ENCODE data around the gene RASGEF1B.
"Not testable (repeated sequence)": the region's sequence is repeated elsewhere in the genome, so short reads cannot be mapped to it uniquely, and the experiment has no call there.

The RASGEF1B gene

GRCh38 chr4:81421346-81422218 is 50.1 kb downstream of the RASGEF1B start:
- H3K27me3 ChIP-seq (ENCODE audit: control insufficient read depth, insufficient read depth, low read length): no peaks in the 10 kb centered on the region
- no peak overlapping the region for H3K4me3 ChIP-seq (ENCODE audit: low read length)
- peaks cover 4% of the 10 kb centered on the region for H3K4me1 ChIP-seq (ENCODE audit: control insufficient read depth, insufficient read depth, low read length)
- no peak for DNase-seq (ENCODE audit: low read depth, low spot score)
- H3K9me3 ChIP-seq (ENCODE audit: control insufficient read depth, insufficient read depth, low read length): no peaks in the 10 kb centered on the region
- WGBS (ENCODE audit: insufficient coverage, insufficient read length): no CpG with 5 or more reads among the region's 6 CpGs
- H3K27ac ChIP-seq (ENCODE audit: low read length): no peak overlapping the region
- H3K36me3 ChIP-seq (ENCODE audit: control insufficient read depth, insufficient read depth, low read length): no peaks in the 10 kb centered on the region

DNA sequence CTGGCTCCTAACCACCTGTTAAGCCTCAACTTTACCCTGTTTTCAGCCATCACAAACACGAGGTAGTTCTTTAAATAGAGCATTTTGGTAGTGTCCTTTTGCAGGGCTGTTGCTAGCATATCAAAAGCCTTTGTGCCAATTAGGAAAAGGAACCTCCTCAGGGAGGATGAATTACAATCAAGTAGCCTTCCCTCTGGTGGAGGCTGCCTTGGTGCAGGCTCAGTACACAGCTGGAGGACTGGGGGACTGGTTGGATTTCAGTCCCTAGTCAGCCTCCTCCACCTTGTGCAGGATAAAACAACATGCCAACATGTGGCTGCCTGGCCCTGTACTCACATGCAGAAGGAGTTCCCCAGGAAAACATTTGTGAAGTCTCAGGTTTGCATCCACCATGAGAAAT is 53.1 kb downstream of the RASGEF1B start:
- peaks cover 2% of the 10 kb centered on the region; the same call in 1 of the 2 replicates for H3K4me1 ChIP-seq (ENCODE audit: control insufficient read depth, insufficient read depth, low read length)
- no CpG with 5 or more reads among the region's 1 CpG for WGBS (ENCODE audit: insufficient coverage, insufficient read length)
- no peaks in the 10 kb centered on the region for H3K9me3 ChIP-seq (ENCODE audit: control insufficient read depth, insufficient read depth, low read length)
- H3K36me3 ChIP-seq (ENCODE audit: control insufficient read depth, insufficient read depth, low read length): no peaks in the 10 kb centered on the region
- H3K27ac ChIP-seq (ENCODE audit: low read length): no peak overlapping the region
- H3K4me3 ChIP-seq (ENCODE audit: low read length): no peak overlapping the region
- DNase-seq (ENCODE audit: low read depth, low spot score): no peak
- H3K27me3 ChIP-seq (ENCODE audit: control insufficient read depth, insufficient read depth, low read length): no peaks in the 10 kb centered on the region

GRCh38 chr4:81412946-81413495 is 58.7 kb downstream of the RASGEF1B start:
- Histone ChIP-seq H3K4me1 (ENCODE audit: control insufficient read depth, insufficient read depth, low read length) (no peaks in the 10 kb centered on the region), H3K36me3 (ENCODE audit: control insufficient read depth, insufficient read depth, low read length) (no peaks in the 10 kb centered on the region), H3K4me3 (ENCODE audit: low read length) (no peak overlapping the region), H3K27ac (ENCODE audit: low read length) (no peak overlapping the region), H3K27me3 (ENCODE audit: control insufficient read depth, insufficient read depth, low read length) (no peaks in the 10 kb centered on the region), H3K9me3 (ENCODE audit: control insufficient read depth, insufficient read depth, low read length) (no peaks in the 10 kb centered on the region)
- WGBS (ENCODE audit: insufficient coverage, insufficient read length): no CpG with 5 or more reads among the region's 4 CpGs
- DNase-seq (ENCODE audit: low read depth, low spot score): no peak

DNA sequence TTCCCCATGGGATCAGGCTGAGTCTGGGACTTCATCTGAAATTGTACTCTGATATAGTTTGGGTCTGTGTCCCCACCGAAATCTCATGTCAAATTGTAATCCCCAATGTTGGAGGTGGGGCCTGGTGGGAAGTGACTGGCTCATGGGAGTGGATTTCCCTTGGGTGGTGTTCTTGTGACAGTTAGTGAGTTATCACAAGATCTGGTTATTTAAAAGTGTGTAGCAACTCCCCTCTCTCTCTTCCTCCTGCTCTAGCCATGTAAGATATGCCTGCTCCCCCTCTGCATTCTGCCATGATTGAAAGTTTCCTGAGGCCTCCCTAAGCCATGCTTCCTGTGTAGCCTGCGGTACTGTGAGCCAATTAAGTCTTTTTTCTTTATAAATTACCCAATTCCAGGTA is 61.0 kb downstream of the RASGEF1B start:
- H3K4me3 ChIP-seq (ENCODE audit: low read length): no peak overlapping the region
- WGBS (ENCODE audit: insufficient coverage, insufficient read length): no CpG with 5 or more reads among the region's 2 CpGs
- DNase-seq (ENCODE audit: low read depth, low spot score): no peak

GRCh38 chr4:81409836-81410235 is 61.9 kb downstream of the RASGEF1B start:
- no CpG with 5 or more reads among the region's 4 CpGs for WGBS (ENCODE audit: insufficient coverage, insufficient read length)
- Histone ChIP-seq H3K9me3 (ENCODE audit: control insufficient read depth, insufficient read depth, low read length) (no peaks in the 10 kb centered on the region), H3K36me3 (ENCODE audit: control insufficient read depth, insufficient read depth, low read length) (no peaks in the 10 kb centered on the region), H3K4me3 (ENCODE audit: low read length) (no peak overlapping the region), H3K27ac (ENCODE audit: low read length) (no peak overlapping the region), H3K4me1 (ENCODE audit: control insufficient read depth, insufficient read depth, low read length) (no peaks in the 10 kb centered on the region), H3K27me3 (ENCODE audit: control insufficient read depth, insufficient read depth, low read length) (no peaks in the 10 kb centered on the region)
- no peak for DNase-seq (ENCODE audit: low read depth, low spot score)

More for the DNA sequence above, 61.0 kb downstream of the RASGEF1B start:
- H3K36me3 ChIP-seq (ENCODE audit: control insufficient read depth, insufficient read depth, low read length): no peaks in the 10 kb centered on the region
- H3K9me3 ChIP-seq (ENCODE audit: control insufficient read depth, insufficient read depth, low read length): no peaks in the 10 kb centered on the region
- H3K27me3 ChIP-seq (ENCODE audit: control insufficient read depth, insufficient read depth, low read length): no peaks in the 10 kb centered on the region
- H3K4me1 ChIP-seq (ENCODE audit: control insufficient read depth, insufficient read depth, low read length): no peaks in the 10 kb centered on the region
- H3K27ac ChIP-seq (ENCODE audit: low read length): no peak overlapping the region

DNA sequence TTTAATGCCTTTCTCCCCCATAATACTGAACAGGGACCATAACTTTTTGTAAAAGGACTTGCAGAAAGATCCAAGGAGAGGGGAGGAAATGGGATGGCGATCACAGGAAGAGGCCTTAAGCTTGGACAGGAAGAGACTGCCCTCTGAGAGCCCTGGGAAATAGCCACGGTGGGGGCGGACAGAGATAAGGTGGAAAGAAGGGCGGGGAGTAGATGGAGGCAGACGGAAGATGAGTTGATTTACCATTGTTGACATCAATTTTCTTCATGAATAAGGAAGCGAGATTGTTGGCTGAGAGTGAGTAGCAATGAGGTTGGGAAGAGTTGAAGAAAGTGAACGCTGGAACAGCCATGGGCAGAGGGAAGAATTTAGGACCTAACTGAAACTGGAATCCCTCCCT is 63.4 kb downstream of the RASGEF1B start:
- H3K36me3 ChIP-seq (ENCODE audit: control insufficient read depth, insufficient read depth, low read length): no peaks in the 10 kb centered on the region
- no peak overlapping the region for H3K27ac ChIP-seq (ENCODE audit: low read length)
- no peaks in the 10 kb centered on the region for H3K4me1 ChIP-seq (ENCODE audit: control insufficient read depth, insufficient read depth, low read length)
- H3K9me3 ChIP-seq (ENCODE audit: control insufficient read depth, insufficient read depth, low read length): no peaks in the 10 kb centered on the region
- no CpG with 5 or more reads among the region's 7 CpGs for WGBS (ENCODE audit: insufficient coverage, insufficient read length)
- H3K4me3 ChIP-seq (ENCODE audit: low read length): no peak overlapping the region
- DNase-seq (ENCODE audit: low read depth, low spot score): no peak
- H3K27me3 ChIP-seq (ENCODE audit: control insufficient read depth, insufficient read depth, low read length): no peaks in the 10 kb centered on the region

GRCh38 chr4:81407726-81408125 is 64.0 kb downstream of the RASGEF1B start:
- no peaks in the 10 kb centered on the region for H3K27me3 ChIP-seq (ENCODE audit: control insufficient read depth, insufficient read depth, low read length)
- H3K4me3 ChIP-seq (ENCODE audit: low read length): no peak overlapping the region
- H3K4me1 ChIP-seq (ENCODE audit: control insufficient read depth, insufficient read depth, low read length): no peaks in the 10 kb centered on the region
- no peaks in the 10 kb centered on the region for H3K9me3 ChIP-seq (ENCODE audit: control insufficient read depth, insufficient read depth, low read length)
- H3K27ac ChIP-seq (ENCODE audit: low read length): no peak overlapping the region
- DNase-seq (ENCODE audit: low read depth, low spot score): no peak
- no CpG with 5 or more reads among the region's 4 CpGs for WGBS (ENCODE audit: insufficient coverage, insufficient read length)
- no peaks in the 10 kb centered on the region for H3K36me3 ChIP-seq (ENCODE audit: control insufficient read depth, insufficient read depth, low read length)

- not testable (repeated sequence) for H3K27ac ChIP-seq (ENCODE audit: low read length); H3K27me3 ChIP-seq (ENCODE audit: control insufficient read depth, insufficient read depth, low read length); H3K36me3 ChIP-seq (ENCODE audit: control insufficient read depth, insufficient read depth, low read length); H3K4me1 ChIP-seq (ENCODE audit: control insufficient read depth, insufficient read depth, low read length); H3K4me3 ChIP-seq (ENCODE audit: low read length); H3K9me3 ChIP-seq (ENCODE audit: control insufficient read depth, insufficient read depth, low read length); DNase-seq (ENCODE audit: low read depth, low spot score)
- 100% methylated on average over 2 of the region's 13 CpGs for WGBS (ENCODE audit: insufficient coverage, insufficient read length)
These were observed 65.2 kb downstream of the RASGEF1B start for GRCh38 chr4:81406481-81406880.

- Histone ChIP-seq H3K36me3 (ENCODE audit: control insufficient read depth, insufficient read depth, low read length) (no peaks in the 10 kb centered on the region), H3K27ac (ENCODE audit: low read length) (no peak overlapping the region), H3K27me3 (ENCODE audit: control insufficient read depth, insufficient read depth, low read length) (no peaks in the 10 kb centered on the region), H3K4me1 (ENCODE audit: control insufficient read depth, insufficient read depth, low read length) (no peaks in the 10 kb centered on the region), H3K9me3 (ENCODE audit: control insufficient read depth, insufficient read depth, low read length) (no peaks in the 10 kb centered on the region), H3K4me3 (ENCODE audit: low read length) (no peak overlapping the region)
- no CpG with 5 or more reads among the region's 4 CpGs for WGBS (ENCODE audit: insufficient coverage, insufficient read length)
- DNase-seq (ENCODE audit: low read depth, low spot score): no peak
These were observed 65.8 kb downstream of the RASGEF1B start for GRCh38 chr4:81405900-81406401.

DNA sequence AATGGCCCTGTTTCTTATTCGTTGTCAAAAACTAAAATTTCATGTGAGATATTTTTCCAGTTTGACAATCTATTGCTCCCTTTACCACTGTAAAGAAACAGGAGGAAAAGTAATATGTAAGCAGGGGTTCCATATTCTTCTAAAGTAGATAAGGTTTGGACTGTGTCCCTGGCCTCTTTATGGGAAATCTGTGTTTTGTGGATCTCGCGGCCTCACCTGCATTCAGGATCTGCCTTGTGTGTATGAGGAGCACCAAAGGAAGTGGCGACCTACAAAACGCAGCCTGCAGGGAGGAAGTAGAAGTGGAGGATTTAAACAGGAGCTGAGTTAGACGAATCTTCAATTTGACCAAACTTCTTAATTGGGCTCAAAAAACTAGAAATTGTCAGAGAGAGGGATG is 67.0 kb downstream of the RASGEF1B start:
- no peak for DNase-seq (ENCODE audit: low read depth, low spot score)
- no CpG with 5 or more reads among the region's 6 CpGs for WGBS (ENCODE audit: insufficient coverage, insufficient read length)
- no peaks in the 10 kb centered on the region for H3K27me3 ChIP-seq (ENCODE audit: control insufficient read depth, insufficient read depth, low read length)
- H3K4me1 ChIP-seq (ENCODE audit: control insufficient read depth, insufficient read depth, low read length): no peaks in the 10 kb centered on the region
- no peaks in the 10 kb centered on the region for H3K9me3 ChIP-seq (ENCODE audit: control insufficient read depth, insufficient read depth, low read length)
- H3K27ac ChIP-seq (ENCODE audit: low read length): no peak overlapping the region
- no peak overlapping the region for H3K4me3 ChIP-seq (ENCODE audit: low read length)
- H3K36me3 ChIP-seq (ENCODE audit: control insufficient read depth, insufficient read depth, low read length): no peaks in the 10 kb centered on the region

All from iPS DF 6.9 (cell line).